Measurements from ENCODE around the gene CDH15.

CDH15 gene

GRCh38 chr16:89129378-89129777 lies 42.2 kb upstream of the CDH15 start:
- TF ChIP-seq CTCF (IDR thresholded peaks at IDR 0.05; ENCODE audit: insufficient read depth, low read length, poor library complexity, severe bottlenecking): no peak
- Histone ChIP-seq H3K27me3 (replicated peaks; ENCODE audit: control insufficient read depth, insufficient read depth, low read length) (no peaks in the 10 kb centered on the region), H3K36me3 (ENCODE audit: control insufficient read depth, insufficient read depth, low read length) (peaks cover 9% of the 10 kb centered on the region), H3K4me3 (replicated peaks; ENCODE audit: low read depth, low read length) (no peak overlapping the region)
- DNase-seq (ENCODE audit: extremely low read depth, insufficient read length): no peak

- no peak for DNase-seq (ENCODE audit: extremely low read depth, insufficient read length)
- Histone ChIP-seq H3K36me3 (ENCODE audit: control insufficient read depth, insufficient read depth, low read length) (peaks cover 14% of the 10 kb centered on the region), H3K4me3 (replicated peaks; ENCODE audit: low read depth, low read length) (no peak overlapping the region), H3K27me3 (replicated peaks; ENCODE audit: control insufficient read depth, insufficient read depth, low read length) (no peaks in the 10 kb centered on the region)
- no peak for TF ChIP-seq CTCF (IDR thresholded peaks at IDR 0.05; ENCODE audit: insufficient read depth, low read length, poor library complexity, severe bottlenecking)
These were observed 41.1 kb upstream of the CDH15 start for GRCh38 chr16:89130448-89130847.

GRCh38 chr16:89131783-89132182 lies 39.8 kb upstream of the CDH15 start:
- TF ChIP-seq CTCF (IDR thresholded peaks at IDR 0.05; ENCODE audit: insufficient read depth, low read length, poor library complexity, severe bottlenecking): no peak
- peaks cover 17% of the 10 kb centered on the region for H3K36me3 ChIP-seq (ENCODE audit: control insufficient read depth, insufficient read depth, low read length)
- no peak overlapping the region for H3K4me3 ChIP-seq (replicated peaks; ENCODE audit: low read depth, low read length)
- DNase-seq (ENCODE audit: extremely low read depth, insufficient read length): no peak
- no peaks in the 10 kb centered on the region for H3K27me3 ChIP-seq (replicated peaks; ENCODE audit: control insufficient read depth, insufficient read depth, low read length)

GRCh38 chr16:89132194-89133005 lies 39.1 kb upstream of the CDH15 start:
- DNase-seq (ENCODE audit: extremely low read depth, insufficient read length): no peak
- no peaks in the 10 kb centered on the region for H3K27me3 ChIP-seq (replicated peaks; ENCODE audit: control insufficient read depth, insufficient read depth, low read length)
- H3K36me3 ChIP-seq (ENCODE audit: control insufficient read depth, insufficient read depth, low read length): peaks cover 18% of the 10 kb centered on the region
- TF ChIP-seq CTCF (IDR thresholded peaks at IDR 0.05; ENCODE audit: insufficient read depth, low read length, poor library complexity, severe bottlenecking): no peak
- no peak overlapping the region for H3K4me3 ChIP-seq (replicated peaks; ENCODE audit: low read depth, low read length)

GRCh38 chr16:89133457-89134127 lies 38.0 kb upstream of the CDH15 start:
- H3K36me3 ChIP-seq (ENCODE audit: control insufficient read depth, insufficient read depth, low read length): peaks cover 18% of the 10 kb centered on the region
- no peak for DNase-seq (ENCODE audit: extremely low read depth, insufficient read length)
- no peak for TF ChIP-seq CTCF (IDR thresholded peaks at IDR 0.05; ENCODE audit: insufficient read depth, low read length, poor library complexity, severe bottlenecking)
- H3K4me3 ChIP-seq (replicated peaks; ENCODE audit: low read depth, low read length): no peak overlapping the region
- no peaks in the 10 kb centered on the region for H3K27me3 ChIP-seq (replicated peaks; ENCODE audit: control insufficient read depth, insufficient read depth, low read length)
